Testis (tissue), 2 donors: Measurements from ENCODE around the gene WNT2.

Source experiments
- CTCF ChIP-seq, 3 experiments: fragments of 450-650 bp in 2 of 3; fragments of 200-600 bp in 1 of 3; sonication (generic) in 1 of 3; IDR thresholded peaks; one replicate each; pipeline ENCODE4 v1.5.1; 2016 to 2019; ENCODE audit warnings: antibody characterized with exemption in 3 of 3, mild to moderate bottlenecking in 2 of 3, moderate library complexity in 1 of 3
- POLR2A ChIP-seq: fragments of 450-650 bp; IDR thresholded peaks from one replicate; pipeline ENCODE4 v1.6.1; 2017; ENCODE audit warnings: antibody characterized with exemption, mild to moderate bottlenecking, moderate library complexity

GRCh38 chr7:117312593-117313580 lies 10.0 kb downstream of the WNT2 start:
- TF ChIP-seq CTCF (IDR thresholded peaks at IDR 0.05) (no peak), POLR2A (no peak)
